SK-N-SH (cell line): ENCODE data around the gene CACYBP. TPM values are rescaled to one million over a fixed set of nuclear protein-coding genes. Genes with fewer than 3 reads are reported as not detected.

Source experiments
- CTCF ChIA-PET: fragments of 300-600, 350-600 bp; formaldehyde crosslinking; extraction: SDS; loops from one replicate; lab custom pipeline; 2021; lab: Yijun Ruan, JAX
- POLR2A ChIA-PET: fragments of 350-600 bp; sonication (Branson Sonifier 250); formaldehyde crosslinking; extraction: SDS; loops from one replicate; lab custom pipeline; 2020; ENCODE audit warnings: antibody characterized with exemption, inconsistent platforms; lab: Yijun Ruan, JAX
- DNase-seq: peaks from one replicate; pipeline ENCODE4 v3.0.0; 2012
- H2AFZ ChIP-seq: fragments of 200-600 bp; sonication (generic); 2 replicates; pipeline ENCODE4 v1.8.1; 2016; ENCODE audit warnings: antibody characterized with exemption, mild to moderate bottlenecking, low read depth
- H3F3A ChIP-seq: fragments of 200-600 bp; sonication (generic); replicated peaks from 2 replicates; pipeline ENCODE3; 2016; ENCODE audit warnings: antibody characterized with exemption, mild to moderate bottlenecking; ENCODE audit not compliant: insufficient read depth
- H3K27ac ChIP-seq, 2 experiments: fragments of 200-500 bp in 1 of 2; fragments of 200-600 bp in 1 of 2; sonication (Bioruptor generic) in 1 of 2; sonication (generic), shearing (Covaris generic) in 1 of 2; 2 replicates each; pipeline versions ENCODE4 v1.5.1 to v1.6.1; 2014 to 2016; ENCODE audit warnings: low read depth in 2 of 2, inconsistent platforms in 1 of 2, low read length in 1 of 2, mild to moderate bottlenecking in 1 of 2, mixed read lengths in 1 of 2
- H3K27me3 ChIP-seq: fragments of 200-600 bp; sonication (generic), shearing (Covaris generic); 2 replicates; pipeline ENCODE4 v1.6.1; 2016; ENCODE audit warnings: mixed run types; ENCODE audit not compliant: insufficient read depth
- H3K36me3 ChIP-seq, 2 experiments: fragments of 200-500 bp in 1 of 2; fragments of 200-600 bp in 1 of 2; sonication (Bioruptor generic) in 1 of 2; sonication (generic) in 1 of 2; replicated peaks in 1 of 2; 2 replicates each; pipeline versions ENCODE3 to v1.5.1; 2014 to 2016; ENCODE audit warnings: low read length in 1 of 2, mild to moderate bottlenecking in 1 of 2; ENCODE audit not compliant: insufficient read depth in 2 of 2, control insufficient read depth in 1 of 2
- H3K4me1 ChIP-seq, 2 experiments: fragments of 200-500 bp in 1 of 2; fragments of 200-600 bp in 1 of 2; sonication (Bioruptor generic) in 1 of 2; sonication (generic), shearing (Covaris generic) in 1 of 2; 2 replicates each; pipeline versions ENCODE4 v1.5.1 to v1.6.1; 2014 to 2016; ENCODE audit warnings: low read depth in 1 of 2, low read length in 1 of 2, mixed run types in 1 of 2; ENCODE audit not compliant: insufficient read depth in 2 of 2, control insufficient read depth in 1 of 2
- H3K4me2 ChIP-seq: fragments of 200-600 bp; sonication (generic), shearing (Covaris generic); 2 replicates; pipeline ENCODE4 v1.6.1; 2017; ENCODE audit warnings: mixed run types
- H3K4me3 ChIP-seq, 2 experiments: fragments of 200-500 bp in 1 of 2; fragments of 200-600 bp in 1 of 2; sonication (Bioruptor generic) in 1 of 2; sonication (generic), shearing (Covaris generic) in 1 of 2; 2 replicates each; pipeline versions ENCODE4 v1.5.1 to v1.8.1; 2014 to 2016; ENCODE audit warnings: low read depth in 2 of 2, inconsistent platforms in 1 of 2, low read length in 1 of 2, mild to moderate bottlenecking in 1 of 2, mixed read lengths in 1 of 2, moderate library complexity in 1 of 2
- H3K79me2 ChIP-seq: fragments of 200-600 bp; sonication (generic); 2 replicates; pipeline ENCODE4 v1.8.1; 2017; ENCODE audit warnings: mild to moderate bottlenecking; ENCODE audit not compliant: insufficient read depth
- H3K9ac ChIP-seq: fragments of 200-600 bp; sonication (generic); 2 replicates; pipeline ENCODE4 v1.6.1; 2017; ENCODE audit warnings: mixed run types
- H3K9me2 ChIP-seq: fragments of 200-600 bp; sonication (generic); 2 replicates; pipeline ENCODE4 v1.6.1; 2017; ENCODE audit warnings: mixed run types
- H3K9me3 ChIP-seq: fragments of 200-600 bp; sonication (generic); 2 replicates; pipeline ENCODE4 v1.6.1; 2017; ENCODE audit warnings: mixed run types, mild to moderate bottlenecking, moderate library complexity
- H4K20me1 ChIP-seq: fragments of 200-600 bp; sonication (generic); 2 replicates; pipeline ENCODE4 v1.6.1; 2017; ENCODE audit warnings: mild to moderate bottlenecking, mixed run types; ENCODE audit not compliant: insufficient read depth
- ELF1 ChIP-seq: IDR thresholded peaks from 2 replicates; pipeline ENCODE4 v1.4.0; 2012
- EZH2phosphoT487 ChIP-seq: fragments of 200-600 bp; sonication (generic); IDR thresholded peaks from 2 replicates; pipeline ENCODE4 v1.6.1; 2017; ENCODE audit warnings: low read depth, mixed run types, mild to moderate bottlenecking, antibody characterized with exemption, moderate library complexity, borderline replicate concordance
- FOXJ3 ChIP-seq: sonication (generic); formaldehyde crosslinking; IDR thresholded peaks from 2 replicates; pipeline ENCODE4 v1.5.1; 2020; ENCODE audit warnings: mild to moderate bottlenecking, missing genetic modification reagents
- GATA2 ChIP-seq: sonication (generic); formaldehyde crosslinking; IDR thresholded peaks from 2 replicates; pipeline ENCODE4 v1.5.0; 2020; ENCODE audit warnings: mild to moderate bottlenecking, missing genetic modification reagents
- JUND ChIP-seq: IDR thresholded peaks from 2 replicates; pipeline ENCODE4 v1.4.0; 2012
- MAX ChIP-seq: IDR thresholded peaks from 2 replicates; pipeline ENCODE4 v1.4.0; 2012; ENCODE audit warnings: low read depth
- MEF2A ChIP-seq: IDR thresholded peaks from 2 replicates; pipeline ENCODE4 v1.4.0; 2012; ENCODE audit warnings: low read depth, borderline replicate concordance
- MXI1 ChIP-seq: IDR thresholded peaks from 2 replicates; pipeline ENCODE4 v1.6.1; 2012; ENCODE audit warnings: mild to moderate bottlenecking, low read depth, low read length, improper control_type of control experiment
- POLR2AphosphoS5 ChIP-seq: IDR thresholded peaks from 2 replicates; pipeline ENCODE4 v1.6.1; 2012; ENCODE audit warnings: low read depth, low read length
- RAD21 ChIP-seq: IDR thresholded peaks from 2 replicates; pipeline ENCODE4 v1.6.1; 2012; ENCODE audit warnings: mild to moderate bottlenecking, low read length
- RXRA ChIP-seq: IDR thresholded peaks from 2 replicates; pipeline ENCODE4 v1.4.0; 2012; ENCODE audit warnings: low read depth, mild to moderate bottlenecking, borderline replicate concordance
- SMC3 ChIP-seq: IDR thresholded peaks from 2 replicates; pipeline ENCODE4 v1.6.1; 2012; ENCODE audit warnings: low read depth, low read length, improper control_type of control experiment
- TAF1 ChIP-seq: IDR thresholded peaks from 2 replicates; pipeline ENCODE4 v1.6.1; 2012; ENCODE audit warnings: low read depth, mild to moderate bottlenecking, low read length, moderate library complexity, borderline replicate concordance
- TCF12 ChIP-seq: IDR thresholded peaks from 2 replicates; pipeline ENCODE4 v1.4.0; 2012
- ZBTB33 ChIP-seq: IDR thresholded peaks from 2 replicates; pipeline ENCODE4 v1.4.0; 2012; ENCODE audit warnings: low read depth, borderline replicate concordance
- polyA plus RNA-seq, 3 experiments: library from polyadenylated mRNA; depleted of rRNA; stranded (reverse); fragments of >200 nt; gene quantifications; 2 replicates each; pipeline ENCODE4 v1.2.3, GENCODE V29; 2012
- TF ChIP-seq, protein P1 (sequence below): IDR thresholded peaks from 2 replicates; pipeline ENCODE4 v1.6.1; 2012; ENCODE audit warnings: mild to moderate bottlenecking, low read depth, low read length, moderate library complexity

Gene CACYBP
- polyA plus RNA-seq, 1 of the 3 experiments (the other 2 are of a cell fraction), result 56.2 TPM

DNA sequence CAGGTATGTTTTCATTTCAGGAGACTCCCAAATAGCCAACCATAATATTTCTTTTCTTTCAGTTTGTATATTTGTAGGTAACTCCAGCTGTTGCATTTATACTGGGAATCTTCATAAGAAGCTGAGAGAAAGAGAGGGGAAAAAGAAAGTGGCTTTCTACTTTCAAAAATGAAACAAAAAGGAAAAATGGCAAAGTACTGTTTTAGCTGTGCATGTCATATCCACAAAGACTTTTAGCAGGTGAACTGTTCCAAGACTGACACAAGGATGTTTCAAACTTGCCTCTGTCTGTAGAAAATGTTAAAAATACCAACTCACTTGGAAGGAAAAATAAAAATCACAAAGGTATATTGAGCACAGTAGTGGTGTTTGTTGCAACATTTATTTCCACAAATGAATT, 41.9 kb upstream of the CACYBP start:
- Histone ChIP-seq H3K27me3 (no peaks in the 10 kb centered on the region), H3K27ac (no peak overlapping the region), H4K20me1 (no peaks in the 10 kb centered on the region), H3K4me2 (no peak overlapping the region), H3K9me2 (no peaks in the 10 kb centered on the region), H3K79me2 (no peaks in the 10 kb centered on the region), H2AFZ (no peak overlapping the region), H3K4me1 (peaks cover 0 to 4% of the 10 kb centered on the region in 2 experiments; a peak in 2 of 4 replicates), H3K9me3 (no peaks in the 10 kb centered on the region), H3F3A (no peaks in the 10 kb centered on the region), H3K36me3 (no peaks in the 10 kb centered on the region), H3K4me3 (no peak overlapping the region), H3K9ac (no peak overlapping the region)
- TF ChIP-seq RAD21, result no peak
- no peak for TF ChIP-seq RXRA
- TF ChIP-seq, protein P1, sequence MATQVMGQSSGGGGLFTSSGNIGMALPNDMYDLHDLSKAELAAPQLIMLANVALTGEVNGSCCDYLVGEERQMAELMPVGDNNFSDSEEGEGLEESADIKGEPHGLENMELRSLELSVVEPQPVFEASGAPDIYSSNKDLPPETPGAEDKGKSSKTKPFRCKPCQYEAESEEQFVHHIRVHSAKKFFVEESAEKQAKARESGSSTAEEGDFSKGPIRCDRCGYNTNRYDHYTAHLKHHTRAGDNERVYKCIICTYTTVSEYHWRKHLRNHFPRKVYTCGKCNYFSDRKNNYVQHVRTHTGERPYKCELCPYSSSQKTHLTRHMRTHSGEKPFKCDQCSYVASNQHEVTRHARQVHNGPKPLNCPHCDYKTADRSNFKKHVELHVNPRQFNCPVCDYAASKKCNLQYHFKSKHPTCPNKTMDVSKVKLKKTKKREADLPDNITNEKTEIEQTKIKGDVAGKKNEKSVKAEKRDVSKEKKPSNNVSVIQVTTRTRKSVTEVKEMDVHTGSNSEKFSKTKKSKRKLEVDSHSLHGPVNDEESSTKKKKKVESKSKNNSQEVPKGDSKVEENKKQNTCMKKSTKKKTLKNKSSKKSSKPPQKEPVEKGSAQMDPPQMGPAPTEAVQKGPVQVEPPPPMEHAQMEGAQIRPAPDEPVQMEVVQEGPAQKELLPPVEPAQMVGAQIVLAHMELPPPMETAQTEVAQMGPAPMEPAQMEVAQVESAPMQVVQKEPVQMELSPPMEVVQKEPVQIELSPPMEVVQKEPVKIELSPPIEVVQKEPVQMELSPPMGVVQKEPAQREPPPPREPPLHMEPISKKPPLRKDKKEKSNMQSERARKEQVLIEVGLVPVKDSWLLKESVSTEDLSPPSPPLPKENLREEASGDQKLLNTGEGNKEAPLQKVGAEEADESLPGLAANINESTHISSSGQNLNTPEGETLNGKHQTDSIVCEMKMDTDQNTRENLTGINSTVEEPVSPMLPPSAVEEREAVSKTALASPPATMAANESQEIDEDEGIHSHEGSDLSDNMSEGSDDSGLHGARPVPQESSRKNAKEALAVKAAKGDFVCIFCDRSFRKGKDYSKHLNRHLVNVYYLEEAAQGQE, result no peak
- TF ChIP-seq FOXJ3 (CRISPR knock-in tag), result no peak
- TF ChIP-seq MAX, result no peak
- TF ChIP-seq GATA2 (CRISPR knock-in tag), result no peak
- no peak for TF ChIP-seq EZH2phosphoT487
- no peak for TF ChIP-seq JUND
- TF ChIP-seq MEF2A, result no peak
- no peak for TF ChIP-seq MXI1
- no peak for TF ChIP-seq ZBTB33
- TF ChIP-seq TAF1, result no peak
- no peak for TF ChIP-seq SMC3
- no peak for TF ChIP-seq TCF12
- TF ChIP-seq ELF1, result no peak
- no peak for TF ChIP-seq POLR2AphosphoS5
- ChIA-PET CTCF (interaction anchor here (0.7 to 1.6 kb wide), 2 partner anchors 187 to 1164 kb away, joined by 3 to 4 read pairs; no protein-coding TSS in a partner anchor), POLR2A (interaction anchor here (0.6 kb wide), 1 partner anchor 1104 kb away, joined by 3 read pairs; no protein-coding TSS in a partner anchor)
- DNase-seq, result no peak
